Loucy (cell line): ENCODE measurements around the gene HLX.

ENCODE experiments used
- CTCF ChIP-seq: fragments of 200-600 bp; sonication (generic); conservative IDR thresholded peaks from 2 replicates; pipeline ENCODE4 v1.5.1; 2014; ENCODE audit warnings: mild to moderate bottlenecking, antibody characterized with exemption, low read length
- EZH2phosphoT487 ChIP-seq: fragments of 200-600 bp; IDR thresholded peaks from 2 replicates; pipeline ENCODE4 v1.6.1; 2018; ENCODE audit warnings: antibody characterized with exemption, mild to moderate bottlenecking, moderate library complexity, borderline replicate concordance

GRCh38 chr1:220839474-220839873 lies 39.8 kb upstream of the HLX start:
- TF ChIP-seq CTCF (no peak), EZH2phosphoT487 (no peak)
